RWPE1 (cell line): ENCODE results near the gene ARHGDIB.

Experiments used
- CTCF ChIA-PET: fragments of 350-600 bp; sonication (Branson Sonifier 250); formaldehyde crosslinking; extraction: SDS; loops from one replicate; lab custom pipeline; 2021; lab: Yijun Ruan, JAX
- POLR2A ChIA-PET: fragments of 400-600 bp; formaldehyde crosslinking; extraction: SDS; loops from one replicate; lab custom pipeline; 2020; ENCODE audit warnings: antibody characterized with exemption; ENCODE audit not compliant: low non-redundant PET; lab: Yijun Ruan, JAX
- DNase-seq: peaks from one replicate; pipeline ENCODE4 v3.0.0; 2012; ENCODE audit warnings: low spot score
- H3K27ac ChIP-seq: fragments of 450-650 bp; 2 replicates; pipeline ENCODE4 v1.5.1; 2017
- CTCF ChIP-seq: fragments of 450-650 bp; conservative IDR thresholded peaks from 2 replicates; pipeline ENCODE4 v1.5.1; 2017; ENCODE audit warnings: low read depth, mild to moderate bottlenecking

The ARHGDIB gene

GRCh38 chr12:14986449-14986848 is 25.0 kb upstream of the ARHGDIB start:
- no peak overlapping the region for H3K27ac ChIP-seq
- ChIA-PET POLR2A (no interaction called here), CTCF (interaction anchor here (0.5 to 0.7 kb wide), 5 partner anchors 11 to 141 kb away, joined by 3 to 5 read pairs (median 3); no protein-coding TSS in a partner anchor)
- no peak for DNase-seq
- TF ChIP-seq CTCF, result no peak

GRCh38 chr12:14984766-14985285 is 23.4 kb upstream of the ARHGDIB start:
- H3K27ac ChIP-seq, result no peak overlapping the region
- DNase-seq, result no peak
- no peak for TF ChIP-seq CTCF
- POLR2A ChIA-PET, result no interaction called here
- CTCF ChIA-PET, result interaction anchor here (1.0 kb wide), 1 partner anchor 11 kb away, joined by 3 read pairs; no protein-coding TSS in a partner anchor

GRCh38 chr12:14984036-14984435 is 22.6 kb upstream of the ARHGDIB start:
- CTCF ChIA-PET, result no interaction called here
- DNase-seq, result no peak
- POLR2A ChIA-PET, result no interaction called here
- H3K27ac ChIP-seq, result no peak overlapping the region
- TF ChIP-seq CTCF, result no peak

- H3K27ac ChIP-seq, result no peak overlapping the region
- ChIA-PET POLR2A (no interaction called here), CTCF (no interaction called here)
- TF ChIP-seq CTCF, result no peak
- no peak for DNase-seq
These were observed 21.6 kb upstream of the ARHGDIB start for GRCh38 chr12:14982991-14983390.

- TF ChIP-seq CTCF, result no peak
- ChIA-PET CTCF (no interaction called here), POLR2A (no interaction called here)
- no peak for DNase-seq
- H3K27ac ChIP-seq, result no peak overlapping the region
These were observed 21.2 kb upstream of the ARHGDIB start for GRCh38 chr12:14982562-14982961.

- no peak overlapping the region for H3K27ac ChIP-seq
- DNase-seq, result no peak
- TF ChIP-seq CTCF, result no peak
- CTCF ChIA-PET, result no interaction called here
- POLR2A ChIA-PET, result no interaction called here
These were observed 19.6 kb upstream of the ARHGDIB start for GRCh38 chr12:14981049-14981448.
